Muscle layer of colon (tissue), 2 donors: ENCODE results near the gene PHF5A.

Experiments
- H3K27ac ChIP-seq: one replicate; pipeline ENCODE4 v1.7.0; 2013; ENCODE audit warnings: low read depth, mild to moderate bottlenecking, low read length, moderate library complexity
- H3K27me3 ChIP-seq, 2 donors: one replicate each; pipeline ENCODE4 v1.7.0; 2013; ENCODE audit warnings: low read length in 2 of 2, mild to moderate bottlenecking in 2 of 2; ENCODE audit not compliant: insufficient read depth in 2 of 2, control insufficient read depth in 1 of 2
- H3K36me3 ChIP-seq: one replicate; pipeline ENCODE4 v1.7.0; 2013; ENCODE audit warnings: mild to moderate bottlenecking, low read length; ENCODE audit not compliant: insufficient read depth
- H3K4me1 ChIP-seq: one replicate; pipeline ENCODE4 v1.7.0; 2013; ENCODE audit warnings: mild to moderate bottlenecking, low read length; ENCODE audit not compliant: insufficient read depth
- H3K4me3 ChIP-seq, 2 donors: one replicate each; pipeline ENCODE4 v1.7.0; 2013; ENCODE audit warnings: low read length in 2 of 2, low read depth in 1 of 2, mild to moderate bottlenecking in 1 of 2, moderate library complexity in 1 of 2
- H3K9ac ChIP-seq: one replicate; pipeline ENCODE4 v1.7.0; 2013; ENCODE audit warnings: low read length
- H3K9me3 ChIP-seq: one replicate; pipeline ENCODE4 v1.7.0; 2013; ENCODE audit warnings: mild to moderate bottlenecking, low read length
- donor health status: abdominal sarcoma.
- donor health status: Adenocarcinoma of cecum.

Gene PHF5A

GRCh38 chr22:41504816-41505215, 36.3 kb upstream of the PHF5A start:
- Histone ChIP-seq H3K27me3 (no peaks in the 10 kb centered on the region), H3K4me1 (no peaks in the 10 kb centered on the region), H3K27ac (no peak overlapping the region), H3K9me3 (no peaks in the 10 kb centered on the region), H3K4me3 (no peak overlapping the region), H3K36me3 (peaks cover 46% of the 10 kb centered on the region), H3K9ac (no peak overlapping the region)

- H3K9me3 ChIP-seq: no peaks in the 10 kb centered on the region
- H3K4me3 ChIP-seq: no peak overlapping the region
- no peaks in the 10 kb centered on the region for H3K27me3 ChIP-seq
- peaks cover 51% of the 10 kb centered on the region for H3K36me3 ChIP-seq
- no peak overlapping the region for H3K9ac ChIP-seq
- no peak overlapping the region for H3K27ac ChIP-seq
- H3K4me1 ChIP-seq: no peaks in the 10 kb centered on the region
Observed at GRCh38 chr22:41504397-41504796, 35.9 kb upstream of the PHF5A start.

- no peaks in the 10 kb centered on the region for H3K27me3 ChIP-seq
- no peaks in the 10 kb centered on the region for H3K4me1 ChIP-seq
- H3K4me3 ChIP-seq: no peak overlapping the region
- no peaks in the 10 kb centered on the region for H3K9me3 ChIP-seq
- peaks cover 38% of the 10 kb centered on the region for H3K36me3 ChIP-seq
- no peak overlapping the region for H3K27ac ChIP-seq
- no peak overlapping the region for H3K9ac ChIP-seq
Observed at GRCh38 chr22:41501209-41501608, 32.7 kb upstream of the PHF5A start.

GRCh38 chr22:41500303-41500702, 31.8 kb upstream of the PHF5A start:
- Histone ChIP-seq H3K27ac (no peak overlapping the region), H3K27me3 (no peaks in the 10 kb centered on the region), H3K36me3 (peaks cover 38% of the 10 kb centered on the region), H3K9ac (no peak overlapping the region), H3K9me3 (no peaks in the 10 kb centered on the region), H3K4me3 (no peak overlapping the region), H3K4me1 (no peaks in the 10 kb centered on the region)

- no peak overlapping the region for H3K4me3 ChIP-seq
- H3K27ac ChIP-seq: no peak overlapping the region
- no peak overlapping the region for H3K9ac ChIP-seq
- no peaks in the 10 kb centered on the region for H3K9me3 ChIP-seq
- no peaks in the 10 kb centered on the region for H3K4me1 ChIP-seq
- no peaks in the 10 kb centered on the region for H3K27me3 ChIP-seq
- H3K36me3 ChIP-seq: peaks cover 38% of the 10 kb centered on the region
Observed at GRCh38 chr22:41499624-41500280, 31.3 kb upstream of the PHF5A start.

- Histone ChIP-seq H3K9me3 (no peaks in the 10 kb centered on the region), H3K9ac (no peak overlapping the region), H3K27me3 (no peaks in the 10 kb centered on the region), H3K27ac (no peak overlapping the region), H3K36me3 (peaks cover 27% of the 10 kb centered on the region), H3K4me3 (no peak overlapping the region), H3K4me1 (no peaks in the 10 kb centered on the region)
Observed at GRCh38 chr22:41498303-41498835, 29.9 kb upstream of the PHF5A start.

GRCh38 chr22:41491374-41492100, 23.0 kb upstream of the PHF5A start:
- H3K36me3 ChIP-seq: peaks cover 8% of the 10 kb centered on the region
- H3K27ac ChIP-seq: peak overlapping the region; percentile 79
- H3K4me3 ChIP-seq: no peak overlapping the region
- no peaks in the 10 kb centered on the region for H3K9me3 ChIP-seq
- H3K27me3 ChIP-seq: no peaks in the 10 kb centered on the region
- peaks cover 34% of the 10 kb centered on the region for H3K4me1 ChIP-seq
- no peak overlapping the region for H3K9ac ChIP-seq

GRCh38 chr22:41488596-41489385, 20.3 kb upstream of the PHF5A start:
- Histone ChIP-seq H3K4me3 (no peak overlapping the region), H3K27ac (no peak overlapping the region), H3K27me3 (no peaks in the 10 kb centered on the region), H3K9me3 (no peaks in the 10 kb centered on the region), H3K4me1 (peaks cover 34% of the 10 kb centered on the region), H3K36me3 (peaks cover 5% of the 10 kb centered on the region), H3K9ac (no peak overlapping the region)

- Histone ChIP-seq H3K27me3 (no peaks in the 10 kb centered on the region), H3K36me3 (peaks cover 5% of the 10 kb centered on the region), H3K27ac (no peak overlapping the region), H3K4me1 (peaks cover 35% of the 10 kb centered on the region), H3K9ac (no peak overlapping the region), H3K9me3 (no peaks in the 10 kb centered on the region), H3K4me3 (no peak overlapping the region)
Observed at GRCh38 chr22:41488076-41488475, 19.6 kb upstream of the PHF5A start.

GRCh38 chr22:41487037-41487935, 18.8 kb upstream of the PHF5A start:
- no peak overlapping the region for H3K4me3 ChIP-seq
- H3K4me1 ChIP-seq: peaks cover 43% of the 10 kb centered on the region
- H3K36me3 ChIP-seq: peaks cover 5% of the 10 kb centered on the region
- H3K27ac ChIP-seq: no peak overlapping the region
- H3K9me3 ChIP-seq: no peaks in the 10 kb centered on the region
- no peaks in the 10 kb centered on the region for H3K27me3 ChIP-seq
- no peak overlapping the region for H3K9ac ChIP-seq
